Measurements from ENCODE around the gene NHLRC1. TPM values are rescaled to one million over a fixed set of nuclear protein-coding genes. Genes with fewer than 3 reads are reported as not detected.

Gene NHLRC1
- total and polyA plus RNA-seq, 10 of the 15 experiments (the other 5 are each of a cell fraction or from before 2014, with no cell fraction given): 0.04 to 0.22 (median 0.12) TPM; not detected in 2

DNA sequence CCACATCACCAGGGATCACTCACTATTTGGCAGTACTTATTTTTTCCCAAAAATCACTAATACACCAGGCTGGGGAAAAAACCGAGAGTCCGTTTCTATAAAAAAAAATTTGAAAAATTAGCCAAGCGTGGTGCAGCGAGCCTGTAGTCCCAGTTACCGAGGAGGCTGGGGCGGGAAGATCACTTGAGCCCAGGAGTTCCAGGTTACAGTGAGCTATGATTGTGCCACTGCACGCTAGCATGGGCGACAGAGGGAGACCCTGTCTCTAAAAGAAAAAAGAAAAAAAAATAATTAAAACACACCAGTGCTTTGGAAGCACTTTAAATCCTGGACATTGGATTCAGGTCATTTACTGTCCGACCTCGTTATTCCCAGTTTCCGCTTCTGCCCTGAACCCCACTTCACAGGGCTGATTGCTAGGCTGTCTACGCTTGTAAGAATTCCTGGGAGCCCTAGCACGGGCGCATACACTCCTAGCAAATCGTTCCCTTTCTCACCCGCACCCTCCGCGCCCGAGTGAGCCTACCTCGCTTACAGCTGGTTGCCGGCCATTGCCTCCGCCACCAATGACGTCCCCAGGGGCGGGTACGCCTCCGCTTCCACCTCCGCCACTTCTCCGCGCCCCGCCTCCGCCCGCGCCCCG, 32.2 kb upstream of the NHLRC1 start, which contains the start of gene TPMT (continued):
- TF ChIP-seq, protein P1, sequence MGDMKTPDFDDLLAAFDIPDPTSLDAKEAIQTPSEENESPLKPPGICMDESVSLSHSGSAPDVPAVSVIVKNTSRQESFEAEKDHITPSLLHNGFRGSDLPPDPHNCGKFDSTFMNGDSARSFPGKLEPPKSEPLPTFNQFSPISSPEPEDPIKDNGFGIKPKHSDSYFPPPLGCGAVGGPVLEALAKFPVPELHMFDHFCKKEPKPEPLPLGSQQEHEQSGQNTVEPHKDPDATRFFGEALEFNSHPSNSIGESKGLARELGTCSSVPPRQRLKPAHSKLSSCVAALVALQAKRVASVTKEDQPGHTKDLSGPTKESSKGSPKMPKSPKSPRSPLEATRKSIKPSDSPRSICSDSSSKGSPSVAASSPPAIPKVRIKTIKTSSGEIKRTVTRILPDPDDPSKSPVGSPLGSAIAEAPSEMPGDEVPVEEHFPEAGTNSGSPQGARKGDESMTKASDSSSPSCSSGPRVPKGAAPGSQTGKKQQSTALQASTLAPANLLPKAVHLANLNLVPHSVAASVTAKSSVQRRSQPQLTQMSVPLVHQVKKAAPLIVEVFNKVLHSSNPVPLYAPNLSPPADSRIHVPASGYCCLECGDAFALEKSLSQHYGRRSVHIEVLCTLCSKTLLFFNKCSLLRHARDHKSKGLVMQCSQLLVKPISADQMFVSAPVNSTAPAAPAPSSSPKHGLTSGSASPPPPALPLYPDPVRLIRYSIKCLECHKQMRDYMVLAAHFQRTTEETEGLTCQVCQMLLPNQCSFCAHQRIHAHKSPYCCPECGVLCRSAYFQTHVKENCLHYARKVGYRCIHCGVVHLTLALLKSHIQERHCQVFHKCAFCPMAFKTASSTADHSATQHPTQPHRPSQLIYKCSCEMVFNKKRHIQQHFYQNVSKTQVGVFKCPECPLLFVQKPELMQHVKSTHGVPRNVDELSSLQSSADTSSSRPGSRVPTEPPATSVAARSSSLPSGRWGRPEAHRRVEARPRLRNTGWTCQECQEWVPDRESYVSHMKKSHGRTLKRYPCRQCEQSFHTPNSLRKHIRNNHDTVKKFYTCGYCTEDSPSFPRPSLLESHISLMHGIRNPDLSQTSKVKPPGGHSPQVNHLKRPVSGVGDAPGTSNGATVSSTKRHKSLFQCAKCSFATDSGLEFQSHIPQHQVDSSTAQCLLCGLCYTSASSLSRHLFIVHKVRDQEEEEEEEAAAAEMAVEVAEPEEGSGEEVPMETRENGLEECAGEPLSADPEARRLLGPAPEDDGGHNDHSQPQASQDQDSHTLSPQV (IDR thresholded peaks at IDR 0.05): no peak
- TF ChIP-seq EGR1 (IDR thresholded peaks at IDR 0.05; ENCODE audit: borderline replicate concordance in 1 of 2, low read depth in 2 of 2, low read length in 2 of 2) (peak in 1 of 2 experiments; percentile 94; a peak in 2 of 3 replicates), FOXM1 (IDR thresholded peaks at IDR 0.05; ENCODE audit: low read depth, low read length) (no peak), CREM (IDR thresholded peaks at IDR 0.05; ENCODE audit: low read depth) (0 out of 2 replicates have a peak, but pooled peaks have one; percentile 48), YY1 (IDR thresholded peaks at IDR 0.05; ENCODE audit: low read depth, low read length) (peak; percentile 94), RAD51 (IDR thresholded peaks at IDR 0.05) (no peak), TAF1 (IDR thresholded peaks at IDR 0.05; ENCODE audit: borderline replicate concordance, low read depth, low read length) (peak; percentile 66), CREB1 (IDR thresholded peaks at IDR 0.05; ENCODE audit: low read depth) (peak; percentile 71; the same call in 1 of the 2 replicates), WRNIP1 (IDR thresholded peaks at IDR 0.05; ENCODE audit: borderline replicate concordance, low read depth, low read length) (no peak)

All from GM12878 (cell line).